GM12875 (cell line): Measurements from ENCODE around the gene GALNT16.

ENCODE experiments used
- H3K4me3 ChIP-seq: one replicate; pipeline ENCODE4 v1.5.1; 2011; ENCODE audit warnings: low read depth, low read length, control low read depth
- CTCF ChIP-seq: IDR thresholded peaks from 2 replicates; pipeline ENCODE4 v1.5.1; 2011; ENCODE audit warnings: low read depth, mild to moderate bottlenecking, control low read depth, inconsistent platforms, low read length, moderate library complexity, borderline replicate concordance; ENCODE audit not compliant: insufficient read depth

The GALNT16 gene

DNA sequence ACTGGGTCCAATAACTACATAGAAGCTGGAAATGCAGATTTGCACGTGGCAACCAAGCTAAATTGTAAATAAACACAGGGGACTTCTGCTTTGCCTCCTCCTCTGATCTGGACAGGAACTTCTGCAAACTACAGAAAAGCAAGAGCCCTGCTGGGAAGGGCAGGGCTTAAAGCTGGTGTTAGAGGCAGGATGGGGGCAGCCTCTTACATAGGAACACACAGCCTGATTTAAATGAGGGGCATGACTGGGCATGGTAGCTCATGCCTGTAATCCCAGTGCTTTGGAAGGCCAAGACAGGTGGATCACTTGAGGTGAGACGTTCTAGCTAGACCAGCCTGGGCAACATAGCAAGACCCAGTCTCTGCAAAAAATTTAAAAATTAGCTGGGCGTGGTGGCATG, 91.4 kb downstream of the GALNT16 start:
- H3K4me3 ChIP-seq, result no peak overlapping the region
- no peak for TF ChIP-seq CTCF

DNA sequence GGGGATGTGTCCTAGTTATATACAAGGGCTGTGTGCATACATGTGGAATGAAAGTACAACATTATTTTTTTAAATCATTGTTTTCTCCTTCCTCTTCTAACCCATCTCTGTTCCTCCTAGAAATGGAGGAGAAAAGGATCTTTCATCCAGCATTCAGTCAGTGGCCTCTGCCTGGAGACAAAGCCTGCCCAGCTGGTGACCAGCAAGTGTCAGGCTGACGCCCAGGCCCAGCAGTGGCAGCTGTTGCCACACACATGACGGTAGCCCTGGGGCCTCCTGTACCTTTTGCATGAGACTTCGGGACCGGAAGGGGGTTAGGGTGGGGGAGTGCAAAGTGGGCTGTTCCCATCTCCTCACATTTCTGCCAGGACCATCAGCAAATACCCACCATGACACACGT, 92.0 kb downstream of the GALNT16 start:
- TF ChIP-seq CTCF, result no peak
- H3K4me3 ChIP-seq, result no peak overlapping the region

GRCh38 chr14:69353168-69353567, 93.2 kb downstream of the GALNT16 start:
- TF ChIP-seq CTCF, result no peak
- H3K4me3 ChIP-seq, result no peak overlapping the region

- H3K4me3 ChIP-seq, result peak overlapping the region; percentile 38
- no peak for TF ChIP-seq CTCF
Measured at GRCh38 chr14:69354383-69355153, 94.6 kb downstream of the GALNT16 start.

GRCh38 chr14:69355154-69355597, 95.2 kb downstream of the GALNT16 start:
- peak overlapping the region; percentile 31 for H3K4me3 ChIP-seq
- no peak for TF ChIP-seq CTCF

- no peak overlapping the region for H3K4me3 ChIP-seq
- TF ChIP-seq CTCF, result no peak
Measured at GRCh38 chr14:69355607-69356281, 95.8 kb downstream of the GALNT16 start.

- no peak overlapping the region for H3K4me3 ChIP-seq
- TF ChIP-seq CTCF, result no peak
Measured at GRCh38 chr14:69356903-69357543, 97.1 kb downstream of the GALNT16 start.
